HCT116 (cell line): Measurements from ENCODE around the gene TSPAN10. TPM values are rescaled to one million over a fixed set of nuclear protein-coding genes. Genes with fewer than 3 reads are reported as not detected.

Source experiments
- ATAC-seq: fragments of 200-7000 bp; cut with Tn5 transposase; 2 replicates; pipeline ENCODE4 v1.9.1; 2020; ENCODE audit warnings: mild to moderate bottlenecking, moderate library complexity
- BruUV-seq: library from RNA; stranded (reverse); fragments of 400-500 nt; replicated peaks from 2 replicates; lab custom pipeline; 2021; lab: Mats Ljungman, UMichigan
- CTCF ChIA-PET: fragments of 300-600 bp; sonication (Branson Sonifier 250); formaldehyde crosslinking; loops from one replicate; lab custom pipeline; 2021; ENCODE audit warnings: antibody characterized with exemption; lab: Charles Lee
- POLR2A ChIA-PET: fragments of 300-600, 350-600 bp; sonication (Branson Sonifier 250); formaldehyde crosslinking; loops from one replicate; lab custom pipeline; 2021; ENCODE audit warnings: antibody characterized with exemption; lab: Charles Lee
- RAD21 ChIA-PET, 2 experiments: fragments of 300-600 bp; sonication (Branson Sonifier 250); formaldehyde crosslinking; loops; one replicate each; lab custom pipeline; 2023; ENCODE audit warnings: low total read pairs in 2 of 2; ENCODE audit not compliant: uncharacterized antibody in 2 of 2, unreplicated experiment in 2 of 2, low non-redundant PET in 1 of 2; lab: Charles Lee
- DNase-seq: peaks from one replicate; pipeline ENCODE4 v3.0.0-alpha.2; 2010; ENCODE audit warnings: low read depth, low spot score
- H2AFZ ChIP-seq: fragments of 200-600 bp; shearing (Covaris generic), sonication (generic); 2 replicates; pipeline ENCODE4 v1.6.1; 2017; ENCODE audit warnings: low read depth, mixed run types, mixed read lengths, antibody characterized with exemption, low read length; ENCODE audit not compliant: poor library complexity, severe bottlenecking
- H3K27ac ChIP-seq: 2 replicates; pipeline ENCODE4 v1.5.1; 2012; ENCODE audit warnings: low read depth, low read length
- H3K27me3 ChIP-seq: fragments of 200-600 bp; sonication (generic); 2 replicates; pipeline ENCODE4 v1.6.1; 2016; ENCODE audit warnings: mixed run types, low read length, mixed read lengths; ENCODE audit not compliant: insufficient read depth
- H3K36me3 ChIP-seq, 2 experiments: fragments of 200-500 bp in 1 of 2; fragments of 200-600 bp in 1 of 2; sonication (Bioruptor generic) in 1 of 2; sonication (generic) in 1 of 2; 2 replicates each; pipeline versions ENCODE4 v1.5.1 to v1.6.1; 2014 to 2016; ENCODE audit warnings: low read length in 2 of 2, inconsistent platforms in 1 of 2, mixed read lengths in 1 of 2, mixed run types in 1 of 2; ENCODE audit not compliant: insufficient read depth in 2 of 2, control insufficient read depth in 1 of 2
- H3K4me1 ChIP-seq, 2 experiments: fragments of 200-600 bp in 1 of 2; sonication (generic) in 1 of 2; 2 replicates each; pipeline versions ENCODE4 v1.5.1 to v1.6.1; 2012 to 2017; ENCODE audit warnings: low read length in 2 of 2, inconsistent platforms in 1 of 2, mild to moderate bottlenecking in 1 of 2, mixed read lengths in 1 of 2, mixed run types in 1 of 2, moderate library complexity in 1 of 2; ENCODE audit not compliant: insufficient read depth in 2 of 2, control insufficient read depth in 1 of 2
- H3K4me2 ChIP-seq: fragments of 200-600 bp; sonication (generic); 2 replicates; pipeline ENCODE4 v1.6.1; 2017; ENCODE audit warnings: mixed run types, low read length, mixed read lengths
- H3K4me3 ChIP-seq, 2 experiments: fragments of 200-600 bp in 1 of 2; sonication (generic) in 1 of 2; replicated peaks in 1 of 2; 2 replicates each; pipeline ENCODE4 v1.5.1; 2011 to 2016; ENCODE audit warnings: low read length in 2 of 2, control low read depth in 1 of 2, low read depth in 1 of 2, mild to moderate bottlenecking in 1 of 2, mixed read lengths in 1 of 2, mixed run types in 1 of 2
- H3K79me2 ChIP-seq: fragments of 200-600 bp; sonication (generic); 2 replicates; pipeline ENCODE4 v1.6.1; 2017; ENCODE audit warnings: mild to moderate bottlenecking, mixed run types, low read length, moderate library complexity, mixed read lengths; ENCODE audit not compliant: insufficient read depth
- H3K9ac ChIP-seq: fragments of 200-600 bp; sonication (generic); 2 replicates; pipeline ENCODE4 v1.6.1; 2016; ENCODE audit warnings: low read length, mixed read lengths
- H3K9me2 ChIP-seq: fragments of 200-600 bp; sonication (generic), shearing (Covaris generic); 2 replicates; pipeline ENCODE4 v1.6.1; 2017; ENCODE audit warnings: mixed run types, mild to moderate bottlenecking, moderate library complexity; ENCODE audit not compliant: insufficient read depth
- H3K9me3 ChIP-seq, 2 experiments: fragments of 200-500 bp in 1 of 2; fragments of 200-600 bp in 1 of 2; sonication (Bioruptor generic) in 1 of 2; sonication (generic) in 1 of 2; 2 replicates each; pipeline ENCODE4 v1.6.1; 2014 to 2017; ENCODE audit warnings: low read length in 2 of 2, mixed read lengths in 2 of 2, inconsistent platforms in 1 of 2, low read depth in 1 of 2, mild to moderate bottlenecking in 1 of 2, mixed run types in 1 of 2, moderate library complexity in 1 of 2; ENCODE audit not compliant: control insufficient read depth in 1 of 2, insufficient read depth in 1 of 2
- H4K20me1 ChIP-seq: fragments of 200-600 bp; sonication (generic), shearing (Covaris generic); 2 replicates; pipeline ENCODE4 v1.6.1; 2017; ENCODE audit warnings: mixed run types, mild to moderate bottlenecking, moderate library complexity; ENCODE audit not compliant: insufficient read depth
- CBX3 ChIP-seq: IDR thresholded peaks from 2 replicates; pipeline ENCODE4 v1.6.1; 2012; ENCODE audit warnings: low read depth
- EGR1 ChIP-seq: IDR thresholded peaks from 2 replicates; pipeline ENCODE4 v1.6.1; 2012; ENCODE audit warnings: low read depth
- ELF1 ChIP-seq: IDR thresholded peaks from 2 replicates; pipeline ENCODE4 v1.6.1; 2012; ENCODE audit warnings: low read depth, borderline replicate concordance
- EZH2phosphoT487 ChIP-seq: fragments of 200-600 bp; IDR thresholded peaks from 2 replicates; pipeline ENCODE4 v1.6.1; 2018; ENCODE audit warnings: antibody characterized with exemption, borderline replicate concordance
- FOSL1 ChIP-seq: IDR thresholded peaks from 2 replicates; pipeline ENCODE4 v1.6.1; 2012; ENCODE audit warnings: low read depth
- JUND ChIP-seq: IDR thresholded peaks from 2 replicates; pipeline ENCODE4 v1.6.1; 2012
- POLR2A ChIP-seq: IDR thresholded peaks from 2 replicates; pipeline ENCODE4 v1.7.0; 2011; ENCODE audit warnings: borderline replicate concordance; ENCODE audit not compliant: insufficient read depth, insufficient read length; ENCODE audit errors: extremely low read depth
- SP1 ChIP-seq: IDR thresholded peaks from 2 replicates; pipeline ENCODE4 v1.6.1; 2012; ENCODE audit warnings: low read depth
- SRF ChIP-seq: IDR thresholded peaks from 2 replicates; pipeline ENCODE4 v1.6.1; 2012; ENCODE audit warnings: low read depth
- TCF7L2 ChIP-seq: IDR thresholded peaks from 2 replicates; pipeline ENCODE4 v1.7.0; 2011; ENCODE audit warnings: borderline replicate concordance, inconsistent platforms; ENCODE audit not compliant: insufficient read depth, insufficient read length; ENCODE audit errors: extremely low read depth
- ZBTB33 ChIP-seq: IDR thresholded peaks from 2 replicates; pipeline ENCODE4 v1.6.1; 2011; ENCODE audit warnings: mild to moderate bottlenecking, low read length, moderate library complexity; ENCODE audit not compliant: insufficient replicate concordance; ENCODE audit errors: extremely low read depth
- ZFX ChIP-seq: fragments of 450-650 bp; IDR thresholded peaks from 2 replicates; pipeline ENCODE4 v1.6.1; 2017
- intact Hi-C: fragments of 100-400 bp; cut with micrococcal nuclease; formaldehyde crosslinking; loops from 2 replicates; pipeline ENCODE4 v1.10.0; 2022
- total RNA-seq: library from RNA; stranded (reverse); gene quantifications from one replicate; pipeline ENCODE4 v1.2.1, GENCODE V29; 2021; ENCODE audit not compliant: unreplicated experiment
- TF ChIP-seq, protein P1 (sequence below), 3 experiments: fragments of 200-600 bp in 1 of 3; sonication (generic) in 1 of 3; IDR thresholded peaks in 2 of 3; conservative IDR thresholded peaks in 1 of 3; 2 replicates each; pipeline ENCODE4 v1.5.1; 2012 to 2017; ENCODE audit warnings: low read depth in 2 of 3, low read length in 2 of 3, antibody characterized with exemption in 1 of 3, borderline replicate concordance in 1 of 3, control low read depth in 1 of 3, mild to moderate bottlenecking in 1 of 3, mixed read lengths in 1 of 3, mixed run types in 1 of 3, moderate library complexity in 1 of 3; ENCODE audit not compliant: insufficient read depth in 1 of 3

The TSPAN10 gene
- total RNA-seq, 1 experiment from 2014 or later: 2.3 TPM

DNA sequence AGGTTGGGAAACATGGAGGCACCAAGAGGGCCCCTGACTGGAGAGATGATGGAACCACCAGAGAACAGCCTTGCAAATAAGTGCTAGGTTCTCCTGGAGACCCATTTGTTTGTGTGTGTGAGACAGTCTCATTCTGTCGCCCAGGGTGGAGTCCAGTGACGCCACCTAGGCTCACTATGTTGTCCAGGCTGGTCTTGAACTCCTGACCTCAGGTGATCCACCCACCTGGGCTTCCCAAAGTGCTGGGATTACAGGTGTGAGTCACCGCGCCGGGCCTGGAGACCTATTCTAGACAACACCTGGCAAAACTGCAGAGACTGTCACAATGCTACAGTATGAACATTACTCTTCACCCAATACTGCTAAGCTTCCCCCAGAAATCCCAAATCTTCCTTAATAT lies 1.6 kb upstream of the TSPAN10 start:
- BruUV-seq: TSS peak; percentile 76
- Histone ChIP-seq H3K27ac (peak overlapping the region; percentile 83), H3K9me3 (no peaks in the 10 kb centered on the region), H4K20me1 (peaks cover 14% of the 10 kb centered on the region; the same call in 1 of the 2 replicates), H3K9ac (peak overlapping the region; percentile 97), H3K27me3 (no peaks in the 10 kb centered on the region), H3K36me3 (peaks cover 3 to 4% of the 10 kb centered on the region in 2 experiments; a peak in 1 of 4 replicates), H3K9me2 (no peaks in the 10 kb centered on the region), H3K4me2 (peak overlapping the region; percentile 80), H3K4me1 (peaks cover 12 to 26% of the 10 kb centered on the region in 2 experiments), H3K79me2 (peaks cover 63% of the 10 kb centered on the region)
- ChIA-PET CTCF (no interaction called here), RAD21 (no interaction called here), POLR2A (no interaction called here)
- DNase-seq: peak; percentile 51
- ATAC-seq: peak; percentile 53
- intact Hi-C loops: no loop called here
- TF ChIP-seq FOSL1 (peak; percentile 47), EGR1 (peak; percentile 76), JUND (peak; percentile 55), SRF (no peak), CBX3 (peak; percentile 40; the same call in 1 of the 2 replicates), ELF1 (no peak), SP1 (peak; percentile 47; the same call in 1 of the 2 replicates), EZH2phosphoT487 (no peak), ZFX (no peak)
- TF ChIP-seq, all 23 proteins: peak for 5
- H3K4me3 ChIP-seq: peak overlapping the region; percentile 74 to 94
- no peak overlapping the region for H2AFZ ChIP-seq

- intact Hi-C loops: no loop called here
- Histone ChIP-seq H3K9ac (peak overlapping the region; percentile 97), H3K4me3 (peak overlapping the region; percentile 74 to 94), H3K9me2 (no peaks in the 10 kb centered on the region), H3K79me2 (peaks cover 56% of the 10 kb centered on the region), H3K4me2 (peak overlapping the region; percentile 80), H3K36me3 (peaks cover 3 to 4% of the 10 kb centered on the region in 2 experiments; a peak in 1 of 4 replicates), H2AFZ (no peak overlapping the region), H3K27me3 (no peaks in the 10 kb centered on the region), H3K4me1 (peaks cover 12 to 32% of the 10 kb centered on the region in 2 experiments), H3K27ac (peak overlapping the region; percentile 83), H4K20me1 (peaks cover 14% of the 10 kb centered on the region; the same call in 1 of the 2 replicates), H3K9me3 (no peaks in the 10 kb centered on the region)
- BruUV-seq: no TSS peak
- ATAC-seq (peak; percentile 53), DNase-seq (no peak)
- ChIA-PET CTCF (no interaction called here), POLR2A (interaction anchor here (1.1 to 1.2 kb wide), 2 partner anchors 29 to 84 kb away, joined by 3 to 4 read pairs; partner anchors contain the start of gene FAAP100), RAD21 (no interaction called here)
- no peak for TF ChIP-seq POLR2A
- no peak for TF ChIP-seq FOSL1
- TF ChIP-seq, protein P1, sequence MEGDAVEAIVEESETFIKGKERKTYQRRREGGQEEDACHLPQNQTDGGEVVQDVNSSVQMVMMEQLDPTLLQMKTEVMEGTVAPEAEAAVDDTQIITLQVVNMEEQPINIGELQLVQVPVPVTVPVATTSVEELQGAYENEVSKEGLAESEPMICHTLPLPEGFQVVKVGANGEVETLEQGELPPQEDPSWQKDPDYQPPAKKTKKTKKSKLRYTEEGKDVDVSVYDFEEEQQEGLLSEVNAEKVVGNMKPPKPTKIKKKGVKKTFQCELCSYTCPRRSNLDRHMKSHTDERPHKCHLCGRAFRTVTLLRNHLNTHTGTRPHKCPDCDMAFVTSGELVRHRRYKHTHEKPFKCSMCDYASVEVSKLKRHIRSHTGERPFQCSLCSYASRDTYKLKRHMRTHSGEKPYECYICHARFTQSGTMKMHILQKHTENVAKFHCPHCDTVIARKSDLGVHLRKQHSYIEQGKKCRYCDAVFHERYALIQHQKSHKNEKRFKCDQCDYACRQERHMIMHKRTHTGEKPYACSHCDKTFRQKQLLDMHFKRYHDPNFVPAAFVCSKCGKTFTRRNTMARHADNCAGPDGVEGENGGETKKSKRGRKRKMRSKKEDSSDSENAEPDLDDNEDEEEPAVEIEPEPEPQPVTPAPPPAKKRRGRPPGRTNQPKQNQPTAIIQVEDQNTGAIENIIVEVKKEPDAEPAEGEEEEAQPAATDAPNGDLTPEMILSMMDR (IDR thresholded peaks at IDR 0.05 in 2 of 3, conservative IDR thresholded peaks at IDR 0.05 in 1 of 3; ENCODE audit: borderline replicate concordance in 1 of 3, insufficient read depth in 1 of 3, low read depth in 2 of 3, low read length in 2 of 3): no peak
- no peak for TF ChIP-seq ZBTB33
- TF ChIP-seq TCF7L2: no peak
These were observed 957 bp upstream of the TSPAN10 start for GRCh38 chr17:81635973-81636504.
